Epithelial cell of prostate (primary cell): ENCODE measurements around the gene CPXM2.

Experiments used
- DNase-seq: peaks from one replicate; pipeline ENCODE4 v3.0.0-alpha.2; 2011; ENCODE audit warnings: low read depth, low spot score
- H3K27ac ChIP-seq: fragments of 450-650 bp; 2 replicates; pipeline ENCODE4 v1.5.1; 2017; ENCODE audit warnings: mild to moderate bottlenecking

The CPXM2 gene

DNA sequence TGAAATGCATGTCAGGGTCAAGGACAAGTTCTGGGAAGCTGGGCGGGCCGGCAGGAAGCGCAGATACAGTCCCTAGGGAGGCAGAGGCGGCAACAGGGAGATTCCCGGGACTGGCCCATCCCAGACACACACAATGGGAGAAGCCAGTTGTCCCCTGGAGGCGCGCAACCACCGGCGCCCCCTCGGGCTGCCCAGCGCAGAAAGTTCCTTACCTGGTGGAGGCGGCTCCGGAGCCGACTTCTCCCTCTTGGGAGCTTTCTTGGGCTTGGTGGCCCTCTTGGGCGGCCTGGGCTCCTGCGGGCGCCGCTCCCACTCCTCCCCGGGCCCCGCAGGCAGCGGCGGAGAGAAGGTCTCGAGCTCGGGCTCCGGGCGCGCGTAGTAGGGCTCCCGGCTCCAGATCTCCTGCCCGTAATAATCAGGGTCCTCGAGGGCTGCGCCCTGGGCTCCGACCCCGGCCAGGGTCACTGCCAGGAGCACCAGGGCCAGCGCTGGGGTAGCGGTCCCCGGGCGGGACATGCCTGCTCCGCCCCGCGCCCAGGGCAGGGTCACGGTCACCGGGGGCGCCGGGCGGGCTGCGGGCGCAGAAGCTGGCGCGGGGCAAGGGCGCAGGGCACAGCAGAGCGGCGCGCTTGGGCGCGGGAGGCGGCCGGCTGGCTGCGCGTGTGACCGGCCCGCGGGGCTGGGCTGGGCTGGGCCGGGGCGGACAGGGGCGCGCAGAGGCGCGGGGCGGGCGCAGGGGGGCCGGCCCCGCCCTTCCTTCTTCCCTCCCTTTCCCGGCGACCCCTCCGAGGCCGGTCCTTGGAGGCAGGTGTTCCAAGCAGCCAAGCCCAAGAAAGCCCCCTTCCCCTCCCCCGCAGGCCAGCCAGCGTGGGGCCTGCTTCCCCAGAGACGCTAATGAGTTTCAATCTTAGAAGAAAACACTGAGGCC, at the start of gene CPXM2:
Gene CPXM2 (minus strand): TSS at position 664 of the 928 bp plus-strand sequence. CDS start 148 bp downstream, at position 516.
- no peak within 1 kb of the TSS for H3K27ac ChIP-seq
- DNase-seq = no peak

DNA sequence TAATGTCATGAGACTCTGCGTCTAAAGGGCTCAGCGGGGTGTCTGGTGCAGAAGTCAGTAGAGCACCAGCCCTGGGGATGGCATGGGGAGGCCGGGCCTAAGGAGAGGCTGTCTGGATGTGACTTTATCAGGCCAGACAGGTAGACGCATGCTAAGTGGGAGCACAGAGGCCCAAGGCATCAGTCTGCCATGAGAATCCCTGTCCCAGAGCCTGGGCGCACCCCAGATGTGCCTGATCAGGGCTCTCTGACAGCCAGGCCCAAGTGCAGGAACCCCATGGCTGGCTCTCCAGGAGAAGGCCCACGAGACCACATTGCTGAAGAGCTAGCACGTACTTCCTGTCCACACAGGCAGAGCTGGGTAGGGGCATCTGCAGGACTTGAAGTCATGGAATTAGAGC, 48.0 kb upstream of the CPXM2 start:
- H3K27ac ChIP-seq = no peak overlapping the region
- no peak for DNase-seq

DNA sequence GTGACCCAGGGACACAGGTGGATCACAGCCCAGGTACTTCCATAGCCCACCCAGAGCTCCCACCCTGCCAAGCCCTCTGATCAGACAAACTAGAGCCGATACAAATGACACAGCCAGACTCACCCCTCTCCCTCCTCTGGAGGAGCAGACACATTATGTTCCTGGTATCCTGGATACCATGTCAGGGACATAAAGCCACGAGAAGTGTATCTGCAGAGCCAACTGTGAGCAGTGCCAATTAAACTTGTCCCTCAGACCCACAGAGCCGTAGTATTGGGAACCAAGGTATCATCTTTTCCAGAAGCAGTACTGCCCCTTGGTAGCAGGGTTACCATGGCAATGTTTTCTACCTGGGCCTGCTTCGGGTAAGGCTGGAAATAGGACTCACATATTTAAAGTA, 47.3 kb upstream of the CPXM2 start:
- no peak for DNase-seq

DNA sequence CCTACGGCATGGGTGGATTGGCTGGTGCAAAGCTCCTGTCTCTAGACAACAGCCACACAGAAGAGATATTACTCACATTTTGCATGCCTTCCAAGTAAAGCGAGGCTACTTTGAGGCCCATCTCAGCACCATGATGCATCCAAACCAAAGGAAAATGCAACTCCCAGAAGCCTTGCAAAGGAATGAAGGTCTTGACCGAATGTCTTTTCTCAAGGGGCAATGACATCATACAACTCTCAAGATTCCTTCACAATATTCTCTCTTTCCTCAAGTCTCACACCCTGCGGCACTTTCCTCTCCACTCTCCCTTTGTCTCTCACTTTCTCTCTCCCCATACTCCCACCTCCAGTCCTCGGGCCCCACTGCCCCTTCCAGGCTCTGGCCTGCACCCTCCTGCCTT, 44.8 kb upstream of the CPXM2 start:
- H3K27ac ChIP-seq = no peak overlapping the region
- DNase-seq = no peak

More for the DNA sequence above, 47.3 kb upstream of the CPXM2 start:
- no peak overlapping the region for H3K27ac ChIP-seq

DNA sequence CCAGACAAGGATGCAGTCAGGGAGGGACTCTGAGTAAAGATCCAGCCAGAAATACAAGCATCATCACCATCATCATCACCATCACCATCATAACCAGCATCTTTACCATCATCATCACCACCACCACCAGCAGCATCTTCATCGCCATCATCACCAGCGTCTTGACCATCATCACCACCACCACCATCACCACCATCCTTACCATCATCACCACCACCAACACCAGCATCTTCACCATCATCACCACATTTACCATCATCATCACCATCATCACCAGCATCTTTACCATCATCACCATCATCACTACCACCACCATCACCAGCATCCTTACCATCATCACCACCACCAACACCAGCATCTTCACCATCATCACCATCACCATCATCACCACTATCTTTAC, 44.1 kb upstream of the CPXM2 start:
- DNase-seq = no peak
- no peak overlapping the region for H3K27ac ChIP-seq

DNA sequence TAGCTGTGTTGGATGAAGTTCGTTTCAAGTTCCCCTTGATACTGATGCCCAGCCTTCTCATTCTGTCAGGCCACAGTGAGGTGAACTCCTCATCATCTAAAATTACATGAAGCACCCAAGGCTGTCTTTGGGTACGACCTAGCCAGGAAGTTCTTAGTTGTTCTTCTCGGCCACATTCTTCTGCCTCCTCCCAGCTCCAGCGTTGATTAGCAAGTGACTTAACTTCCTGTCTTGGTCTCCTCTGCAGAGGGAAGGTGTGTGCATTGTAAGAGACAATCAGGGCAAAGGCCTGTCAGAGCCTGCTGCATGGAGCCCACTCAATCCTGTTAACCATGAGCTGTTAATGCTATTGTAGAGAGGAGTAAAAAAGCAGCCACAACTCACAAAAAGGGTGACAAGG, 43.2 kb upstream of the CPXM2 start:
- no peak overlapping the region for H3K27ac ChIP-seq
- no peak for DNase-seq

DNA sequence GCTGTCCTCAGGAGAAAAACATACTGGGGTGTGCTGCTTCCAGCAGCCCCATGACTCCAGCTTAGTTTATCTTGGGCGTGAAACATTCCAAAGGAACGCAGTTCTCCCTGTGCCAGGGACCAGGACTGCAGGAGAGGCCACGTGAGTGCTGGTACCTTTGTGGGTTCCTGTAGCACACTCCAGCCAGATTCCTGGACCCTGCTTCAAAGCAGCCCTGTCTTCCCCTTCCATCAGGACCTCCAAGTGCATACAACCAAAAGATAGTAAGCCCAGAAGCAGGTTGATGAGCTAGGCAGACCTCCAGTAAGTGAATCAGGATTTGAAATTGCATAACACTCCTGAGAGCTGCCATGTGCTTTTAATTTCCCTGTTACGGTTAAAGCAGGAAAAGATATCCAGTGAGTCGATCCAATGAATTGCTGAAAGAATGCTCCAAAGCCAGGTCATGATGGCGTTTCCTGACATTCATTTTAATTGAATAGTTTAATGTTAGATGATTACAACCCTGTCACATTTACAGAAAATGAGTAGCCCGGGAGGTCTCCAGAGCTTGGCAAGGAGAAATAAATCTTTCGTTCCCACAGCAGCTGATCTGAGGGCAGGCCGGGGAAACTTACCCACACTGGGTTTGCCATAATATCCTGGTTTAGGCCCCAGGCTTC, 38.9 kb upstream of the CPXM2 start:
- no peak for DNase-seq
- no peak overlapping the region for H3K27ac ChIP-seq

DNA sequence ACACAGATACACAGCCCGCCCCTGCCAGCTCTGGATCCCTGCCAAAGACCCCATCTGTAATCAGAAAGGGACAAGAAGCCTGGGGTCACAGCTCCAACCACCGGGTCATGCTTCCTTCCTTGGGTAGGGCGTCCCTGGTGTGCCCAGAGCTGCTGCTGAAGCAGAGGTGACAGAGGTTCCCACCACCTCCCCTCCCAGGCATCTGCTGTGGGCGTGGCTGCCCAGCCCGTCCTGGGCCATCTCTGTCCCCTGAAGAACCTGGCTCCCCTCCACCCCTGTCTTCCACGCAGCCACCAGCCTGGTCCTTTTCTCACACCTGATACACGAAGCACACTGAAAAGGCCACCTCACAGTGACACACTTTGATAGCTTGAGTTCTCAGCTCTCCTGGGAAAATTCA, 38.2 kb upstream of the CPXM2 start:
- H3K27ac ChIP-seq = no peak overlapping the region
- no peak for DNase-seq

DNA sequence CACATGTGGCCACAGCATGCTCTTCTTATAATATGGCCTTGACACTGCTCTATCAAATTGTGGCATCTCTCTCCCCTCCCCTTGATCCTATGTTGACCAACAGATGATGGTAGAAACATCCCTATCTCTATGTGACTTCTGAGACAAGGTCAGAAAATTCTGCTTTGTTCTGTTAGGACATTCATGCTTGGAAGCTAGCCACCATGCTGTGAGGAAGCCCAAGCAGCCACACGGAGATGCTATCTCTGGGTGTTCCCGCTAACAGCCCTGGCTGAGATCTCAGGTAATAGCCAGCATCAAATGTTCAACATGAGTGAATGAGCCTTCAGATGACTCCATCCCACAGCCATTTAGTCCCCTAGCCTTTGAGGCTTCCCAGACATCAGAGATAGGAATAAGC, 36.8 kb upstream of the CPXM2 start:
- H3K27ac ChIP-seq = no peak overlapping the region
- DNase-seq = no peak

DNA sequence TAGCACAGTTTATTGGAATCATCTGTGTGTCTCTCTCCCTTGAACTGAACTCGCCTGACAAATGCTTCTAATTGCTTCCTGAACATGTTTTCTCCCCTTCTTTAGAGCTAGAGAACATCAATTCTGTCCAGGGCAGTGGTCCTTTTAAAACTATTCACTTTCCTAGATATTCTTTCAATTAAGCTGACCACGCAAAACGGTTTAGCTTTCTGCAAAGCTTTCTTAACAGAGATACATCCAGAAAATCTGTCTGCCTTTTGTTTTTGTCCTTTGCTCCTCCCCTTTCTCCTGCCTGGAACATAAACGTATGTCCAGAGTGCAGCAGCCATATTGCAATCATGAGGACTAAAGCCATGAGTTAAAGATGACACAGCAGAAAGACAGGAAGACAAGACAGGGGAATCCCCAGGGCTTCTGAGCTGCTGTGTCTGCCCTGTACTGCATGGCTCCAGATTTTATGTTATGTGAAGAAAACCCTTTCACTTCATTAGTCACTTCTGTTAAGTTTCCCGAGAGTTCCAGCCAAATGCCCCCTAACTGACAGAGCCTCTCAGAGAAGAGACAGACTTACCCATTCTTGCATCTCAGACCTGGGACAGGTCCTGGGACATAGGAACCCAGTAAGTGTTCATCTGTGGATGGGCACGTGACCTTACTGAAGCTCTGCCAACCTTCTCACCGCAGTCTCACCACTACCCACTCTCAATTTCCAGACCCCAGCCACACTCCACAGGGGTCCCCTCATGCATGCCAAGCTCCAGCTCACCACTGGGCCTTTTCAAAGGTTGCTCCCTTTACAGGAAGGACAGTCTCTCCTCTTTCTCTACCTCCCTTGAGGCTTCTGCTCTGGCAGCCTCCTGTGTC, 35.0 kb upstream of the CPXM2 start:
- H3K27ac ChIP-seq = no peak overlapping the region
- DNase-seq = no peak

DNA sequence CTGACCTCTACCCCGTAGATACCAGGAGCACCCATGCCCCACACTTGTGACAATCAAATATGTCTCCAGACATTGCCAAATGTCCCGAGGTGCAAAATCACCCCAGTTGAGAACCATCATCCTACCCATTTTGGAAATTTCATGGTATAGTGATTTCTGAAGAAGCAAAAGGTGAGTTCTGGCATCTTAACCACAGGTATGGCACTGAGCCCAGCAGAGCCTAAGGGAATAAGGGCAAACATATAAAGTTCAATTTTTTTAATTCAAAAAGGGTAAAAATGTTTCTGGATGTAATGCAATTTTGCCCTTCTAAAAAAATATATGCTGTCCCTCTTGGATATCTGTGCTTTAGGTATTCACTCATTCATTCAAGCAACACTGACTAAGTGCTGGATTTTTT, 30.5 kb upstream of the CPXM2 start:
- DNase-seq = no peak

DNA sequence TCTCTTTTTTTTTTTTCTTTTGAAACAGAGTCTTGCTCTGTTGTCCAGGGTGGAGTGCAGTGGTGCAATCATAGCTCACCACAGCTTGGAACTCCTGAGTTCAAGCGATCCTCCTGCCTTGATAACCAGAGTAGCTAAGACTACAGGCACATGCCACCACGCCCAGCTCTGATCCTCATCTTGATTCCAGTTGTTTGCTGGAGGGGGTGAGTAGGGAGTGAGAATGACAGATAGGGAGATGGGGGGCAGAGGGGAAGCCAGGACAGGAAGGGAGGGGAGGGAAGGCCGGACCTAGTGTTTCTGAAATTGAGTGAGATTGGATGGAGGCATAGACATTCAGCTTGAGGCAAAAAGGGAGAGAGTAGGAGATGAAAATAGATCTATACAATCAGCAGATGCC, 25.2 kb upstream of the CPXM2 start:
- DNase-seq = no peak
- H3K27ac ChIP-seq = no peak overlapping the region

More for the DNA sequence above, 30.5 kb upstream of the CPXM2 start:
- no peak overlapping the region for H3K27ac ChIP-seq

DNA sequence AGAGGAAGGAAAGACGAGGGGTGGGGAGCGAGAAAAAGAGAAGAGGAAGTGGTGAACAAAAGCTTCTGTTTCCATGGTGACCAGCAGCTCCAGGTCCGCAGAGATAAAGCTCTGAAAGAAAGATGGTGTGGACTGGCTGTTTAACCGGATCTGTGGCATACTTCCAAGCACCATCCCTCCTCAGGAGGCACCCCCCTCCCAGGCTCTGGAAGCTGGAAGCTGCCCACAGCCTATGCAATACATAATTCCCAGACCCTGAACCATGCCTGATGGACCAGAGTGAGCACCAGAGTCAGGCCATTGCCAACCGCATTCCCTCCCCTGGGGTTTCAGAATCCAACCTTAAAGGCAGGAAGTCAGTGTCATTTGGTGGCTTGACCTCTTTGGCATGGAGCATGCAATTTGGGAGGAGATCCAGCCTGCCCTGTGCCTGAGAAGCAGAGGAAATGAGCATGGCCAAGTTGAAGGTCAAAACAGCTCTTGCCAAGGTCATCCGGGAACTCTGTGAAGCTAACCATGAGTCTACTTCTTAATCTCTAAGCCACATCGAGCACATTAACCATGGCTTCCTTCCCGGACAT, 22.2 kb upstream of the CPXM2 start:
- no peak overlapping the region for H3K27ac ChIP-seq

DNA sequence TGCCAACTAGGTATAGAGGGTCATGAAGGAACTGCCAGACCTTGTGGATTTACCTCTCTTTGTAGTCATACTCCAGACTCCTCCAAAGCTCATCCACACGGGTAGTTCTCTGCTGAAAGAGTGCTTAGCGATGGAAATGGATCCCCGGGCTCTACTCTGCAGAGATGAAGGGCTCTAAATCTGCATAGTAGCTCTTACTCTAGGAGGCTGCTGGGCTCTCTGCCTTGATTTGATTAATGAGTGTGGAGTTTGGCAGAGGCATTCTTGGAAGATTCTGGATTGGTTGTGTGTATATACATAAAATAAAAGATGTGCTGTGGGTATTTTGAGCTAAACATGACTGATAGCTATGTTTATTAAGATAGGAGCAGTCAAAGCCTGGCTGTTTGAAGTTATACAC, 21.3 kb upstream of the CPXM2 start:
- no peak for DNase-seq
- no peak overlapping the region for H3K27ac ChIP-seq

More for the DNA sequence above, 22.2 kb upstream of the CPXM2 start:
- DNase-seq = no peak

DNA sequence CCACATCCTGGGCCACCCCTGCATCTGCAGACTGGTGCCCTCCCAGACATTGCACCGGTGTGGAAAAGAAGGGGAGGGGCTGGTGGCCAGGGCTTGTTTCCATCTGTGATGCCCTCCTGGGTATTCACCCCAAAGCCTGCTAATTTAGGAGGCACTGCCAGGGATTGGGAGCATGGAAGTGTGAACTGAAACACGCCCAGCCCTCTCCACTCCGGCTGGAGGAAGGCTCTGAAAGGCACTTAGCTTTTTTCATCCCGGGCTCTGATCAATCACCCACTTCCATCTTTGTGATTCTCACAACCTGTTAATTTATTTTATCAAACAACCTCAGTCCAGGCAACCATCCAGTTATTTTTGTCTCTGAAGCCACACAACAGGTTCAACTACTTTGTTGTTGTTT, 20.9 kb upstream of the CPXM2 start:
- H3K27ac ChIP-seq = no peak overlapping the region
- DNase-seq = no peak

DNA sequence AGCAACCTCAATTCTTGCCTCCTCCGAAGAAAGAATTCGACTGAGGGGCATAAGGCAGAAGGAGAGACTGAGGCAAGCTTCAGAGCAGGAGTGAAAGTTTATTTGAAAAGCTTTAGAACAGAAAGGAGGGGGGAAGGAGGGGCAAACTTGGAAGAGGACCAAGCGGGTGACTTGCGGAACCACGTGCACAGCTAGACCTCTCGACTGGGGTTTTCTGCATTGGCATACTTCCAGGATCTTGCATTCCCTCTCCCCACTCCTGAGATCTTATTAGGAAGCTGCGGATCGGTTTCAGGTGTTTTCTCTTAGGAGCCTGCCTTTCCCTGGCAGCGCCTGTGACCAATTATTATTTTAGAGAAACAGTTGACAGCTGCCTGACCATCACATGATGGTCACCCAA, 20.3 kb upstream of the CPXM2 start:
- no peak overlapping the region for H3K27ac ChIP-seq

DNA sequence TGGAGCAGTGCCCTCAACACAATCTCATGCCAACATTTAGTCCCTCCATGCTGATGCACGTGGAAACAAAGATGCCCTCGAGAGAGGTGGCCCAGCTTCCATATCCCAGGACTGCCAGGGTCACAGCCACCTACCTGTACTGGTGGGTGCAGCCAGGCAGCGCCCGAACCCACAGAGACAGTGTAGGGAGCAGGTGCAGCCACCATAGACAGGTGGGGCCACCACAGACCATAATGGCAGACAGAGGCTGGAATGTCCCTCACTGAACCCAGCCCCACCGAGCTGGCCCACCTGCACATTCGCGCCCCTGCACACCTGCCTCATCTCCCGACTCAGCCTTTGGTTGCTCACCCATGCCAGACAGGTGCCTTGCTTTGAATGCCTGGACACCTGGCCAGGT, 18.3 kb upstream of the CPXM2 start:
- no peak overlapping the region for H3K27ac ChIP-seq
- DNase-seq = no peak

More for the DNA sequence above, 20.3 kb upstream of the CPXM2 start:
- DNase-seq = no peak

DNA sequence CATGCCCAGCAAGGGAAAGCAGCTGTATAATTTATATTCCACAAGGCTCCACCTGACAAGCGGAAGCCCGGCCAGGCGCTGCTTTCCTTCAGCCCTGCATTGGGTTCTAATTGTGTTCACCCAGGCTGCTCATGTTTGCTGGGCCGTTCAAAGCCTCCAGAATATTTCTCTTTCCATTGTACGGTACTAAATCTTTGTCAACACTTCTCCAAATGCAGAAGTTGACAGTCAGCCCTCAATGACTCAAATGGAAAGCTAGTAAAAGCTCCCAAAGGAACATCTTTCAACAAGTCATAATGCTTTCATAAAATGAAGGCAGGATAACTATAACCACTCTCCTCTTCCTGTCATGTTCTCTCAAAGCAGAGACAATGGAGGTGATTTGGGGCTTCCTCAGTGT, 17.8 kb upstream of the CPXM2 start:
- no peak for DNase-seq
- H3K27ac ChIP-seq = no peak overlapping the region

DNA sequence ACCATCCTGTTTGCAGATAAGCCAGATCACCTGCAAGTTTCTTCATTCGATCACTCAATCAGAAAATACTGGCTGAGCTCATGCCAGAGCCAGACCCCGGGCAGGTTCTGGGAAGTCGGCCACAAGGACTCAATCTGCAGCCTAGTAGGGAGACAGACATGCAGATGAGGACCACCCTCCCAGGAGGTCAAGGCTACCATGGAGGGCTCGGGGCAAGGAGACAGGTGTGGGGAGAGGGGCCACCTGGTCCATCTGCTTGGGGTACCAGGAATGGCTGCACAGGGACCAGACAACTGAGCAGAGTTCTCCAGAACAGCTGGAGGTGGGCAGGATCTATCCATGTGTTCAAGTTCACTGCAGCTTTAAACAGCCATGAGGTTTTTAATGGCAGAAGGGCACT, 16.8 kb upstream of the CPXM2 start:
- no peak overlapping the region for H3K27ac ChIP-seq
- no peak for DNase-seq

DNA sequence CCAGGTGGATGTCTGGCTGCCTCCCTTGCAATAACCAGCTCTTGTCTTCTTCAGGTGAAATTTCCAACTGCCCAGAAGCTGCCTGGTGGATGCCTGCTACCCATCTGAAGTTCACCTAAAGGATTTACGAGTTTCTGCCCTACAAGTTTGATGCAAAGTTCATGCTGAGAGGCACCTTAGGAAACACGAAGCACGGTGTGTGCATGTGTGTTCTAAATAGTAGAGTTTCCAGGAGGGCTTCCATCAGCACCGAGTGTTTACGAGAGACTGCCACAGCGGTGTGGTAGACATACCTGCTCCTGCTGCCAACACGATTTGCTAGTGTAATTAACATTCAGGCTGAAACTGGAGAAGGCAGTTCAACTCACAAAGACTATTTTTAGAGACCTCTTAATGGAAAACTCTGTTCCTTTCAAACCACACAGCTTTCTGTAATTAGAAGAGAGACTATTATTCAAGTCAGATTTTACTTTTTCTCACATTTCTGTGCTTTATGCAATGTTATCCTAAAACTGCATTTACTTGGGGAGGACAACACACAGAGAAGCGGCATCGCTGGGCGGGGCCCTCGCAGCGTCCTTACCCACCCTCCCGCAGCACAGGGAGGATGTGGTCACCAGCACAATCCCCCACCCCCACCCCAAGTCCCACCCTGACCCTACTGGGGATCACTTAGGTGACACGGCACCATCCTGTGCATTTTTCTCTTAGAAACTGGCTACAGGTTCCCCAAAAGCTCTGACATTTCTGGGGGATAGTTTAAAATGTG, 15.5 kb upstream of the CPXM2 start:
- DNase-seq = no peak
- H3K27ac ChIP-seq = no peak overlapping the region
